Measurements from ENCODE around the gene CCHCR1.

CCHCR1 gene

DNA sequence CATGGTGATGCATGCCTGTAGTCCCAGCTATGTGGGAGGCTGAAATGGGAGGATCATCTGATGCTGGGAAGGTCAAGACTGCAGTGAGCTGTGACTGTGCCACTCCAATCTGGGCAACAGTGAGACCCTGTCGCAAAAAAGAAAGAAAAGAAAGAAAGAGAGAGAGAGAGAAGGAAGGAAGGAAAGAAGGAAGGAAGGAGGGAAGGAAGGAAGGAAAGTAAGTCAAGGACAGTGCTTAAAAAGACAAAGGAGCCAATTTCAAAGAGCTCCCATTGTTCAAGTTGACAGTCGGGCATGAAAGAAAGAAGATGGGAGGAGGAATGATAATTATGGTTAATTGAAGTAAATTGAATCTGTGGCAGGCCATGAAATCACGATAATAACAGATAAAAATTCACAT is 61.4 kb downstream of the CCHCR1 start:
- no peak overlapping the region for H3K27ac ChIP-seq (replicated peaks)
- H3K27me3 ChIP-seq (ENCODE audit: insufficient read depth, poor library complexity, severe bottlenecking), result no peaks in the 10 kb centered on the region
- no peak overlapping the region for H3K4me3 ChIP-seq (replicated peaks; ENCODE audit: insufficient read depth, low read length)
- DNase-seq (ENCODE audit: low read depth in 1 of 2, low spot score in 1 of 2), result no peak
- TF ChIP-seq GABPA (IDR thresholded peaks at IDR 0.05; ENCODE audit: low read depth) (no peak), SPI1 (IDR thresholded peaks at IDR 0.05; ENCODE audit: borderline replicate concordance, low read depth) (no peak), POLR2AphosphoS5 (IDR thresholded peaks at IDR 0.05; ENCODE audit: low read depth) (no peak)
- TF ChIP-seq, protein P1, sequence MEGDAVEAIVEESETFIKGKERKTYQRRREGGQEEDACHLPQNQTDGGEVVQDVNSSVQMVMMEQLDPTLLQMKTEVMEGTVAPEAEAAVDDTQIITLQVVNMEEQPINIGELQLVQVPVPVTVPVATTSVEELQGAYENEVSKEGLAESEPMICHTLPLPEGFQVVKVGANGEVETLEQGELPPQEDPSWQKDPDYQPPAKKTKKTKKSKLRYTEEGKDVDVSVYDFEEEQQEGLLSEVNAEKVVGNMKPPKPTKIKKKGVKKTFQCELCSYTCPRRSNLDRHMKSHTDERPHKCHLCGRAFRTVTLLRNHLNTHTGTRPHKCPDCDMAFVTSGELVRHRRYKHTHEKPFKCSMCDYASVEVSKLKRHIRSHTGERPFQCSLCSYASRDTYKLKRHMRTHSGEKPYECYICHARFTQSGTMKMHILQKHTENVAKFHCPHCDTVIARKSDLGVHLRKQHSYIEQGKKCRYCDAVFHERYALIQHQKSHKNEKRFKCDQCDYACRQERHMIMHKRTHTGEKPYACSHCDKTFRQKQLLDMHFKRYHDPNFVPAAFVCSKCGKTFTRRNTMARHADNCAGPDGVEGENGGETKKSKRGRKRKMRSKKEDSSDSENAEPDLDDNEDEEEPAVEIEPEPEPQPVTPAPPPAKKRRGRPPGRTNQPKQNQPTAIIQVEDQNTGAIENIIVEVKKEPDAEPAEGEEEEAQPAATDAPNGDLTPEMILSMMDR (IDR thresholded peaks at IDR 0.05; ENCODE audit: insufficient read depth, low read length), result no peak
- TF ChIP-seq, protein P2, sequence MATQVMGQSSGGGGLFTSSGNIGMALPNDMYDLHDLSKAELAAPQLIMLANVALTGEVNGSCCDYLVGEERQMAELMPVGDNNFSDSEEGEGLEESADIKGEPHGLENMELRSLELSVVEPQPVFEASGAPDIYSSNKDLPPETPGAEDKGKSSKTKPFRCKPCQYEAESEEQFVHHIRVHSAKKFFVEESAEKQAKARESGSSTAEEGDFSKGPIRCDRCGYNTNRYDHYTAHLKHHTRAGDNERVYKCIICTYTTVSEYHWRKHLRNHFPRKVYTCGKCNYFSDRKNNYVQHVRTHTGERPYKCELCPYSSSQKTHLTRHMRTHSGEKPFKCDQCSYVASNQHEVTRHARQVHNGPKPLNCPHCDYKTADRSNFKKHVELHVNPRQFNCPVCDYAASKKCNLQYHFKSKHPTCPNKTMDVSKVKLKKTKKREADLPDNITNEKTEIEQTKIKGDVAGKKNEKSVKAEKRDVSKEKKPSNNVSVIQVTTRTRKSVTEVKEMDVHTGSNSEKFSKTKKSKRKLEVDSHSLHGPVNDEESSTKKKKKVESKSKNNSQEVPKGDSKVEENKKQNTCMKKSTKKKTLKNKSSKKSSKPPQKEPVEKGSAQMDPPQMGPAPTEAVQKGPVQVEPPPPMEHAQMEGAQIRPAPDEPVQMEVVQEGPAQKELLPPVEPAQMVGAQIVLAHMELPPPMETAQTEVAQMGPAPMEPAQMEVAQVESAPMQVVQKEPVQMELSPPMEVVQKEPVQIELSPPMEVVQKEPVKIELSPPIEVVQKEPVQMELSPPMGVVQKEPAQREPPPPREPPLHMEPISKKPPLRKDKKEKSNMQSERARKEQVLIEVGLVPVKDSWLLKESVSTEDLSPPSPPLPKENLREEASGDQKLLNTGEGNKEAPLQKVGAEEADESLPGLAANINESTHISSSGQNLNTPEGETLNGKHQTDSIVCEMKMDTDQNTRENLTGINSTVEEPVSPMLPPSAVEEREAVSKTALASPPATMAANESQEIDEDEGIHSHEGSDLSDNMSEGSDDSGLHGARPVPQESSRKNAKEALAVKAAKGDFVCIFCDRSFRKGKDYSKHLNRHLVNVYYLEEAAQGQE (IDR thresholded peaks at IDR 0.05; ENCODE audit: insufficient replicate concordance, low read depth), result no peak

DNA sequence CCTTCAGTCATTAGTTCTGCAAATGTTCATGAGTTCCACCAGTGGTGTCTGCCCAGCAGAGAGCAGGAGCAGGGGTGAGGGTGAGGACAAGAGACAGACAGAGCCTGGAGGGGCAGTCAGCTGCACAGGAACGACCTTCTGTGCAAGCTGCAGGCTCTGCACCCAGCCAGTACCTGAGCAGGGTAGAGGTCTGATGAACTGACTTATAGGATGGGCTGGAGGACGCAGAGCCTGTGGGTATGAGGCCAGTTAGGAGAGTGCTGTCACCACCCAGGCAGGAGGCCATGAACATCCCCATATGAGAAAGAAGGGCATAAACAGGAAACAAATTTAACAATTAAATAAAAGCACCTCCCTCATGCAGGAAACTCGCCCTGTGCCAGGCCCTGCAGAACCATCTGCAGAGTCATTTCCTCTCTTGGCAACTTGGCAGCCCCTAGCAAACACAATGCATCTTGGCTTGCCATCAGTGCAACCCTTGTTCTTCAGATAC is 63.2 kb downstream of the CCHCR1 start:
- no peak for TF ChIP-seq SPI1 (IDR thresholded peaks at IDR 0.05; ENCODE audit: borderline replicate concordance, low read depth)
- TF ChIP-seq, protein P1 (IDR thresholded peaks at IDR 0.05; ENCODE audit: insufficient read depth, low read length), result no peak
- DNase-seq (ENCODE audit: low read depth in 1 of 2, low spot score in 1 of 2), result peak in 1 of 2 experiments; percentile 16
- Histone ChIP-seq H3K4me3 (replicated peaks; ENCODE audit: insufficient read depth, low read length) (no peak overlapping the region), H3K27ac (replicated peaks) (no peak overlapping the region), H3K27me3 (ENCODE audit: insufficient read depth, poor library complexity, severe bottlenecking) (no peaks in the 10 kb centered on the region)

- Histone ChIP-seq H3K27ac (replicated peaks) (no peak overlapping the region), H3K27me3 (ENCODE audit: insufficient read depth, poor library complexity, severe bottlenecking) (no peaks in the 10 kb centered on the region), H3K4me3 (replicated peaks; ENCODE audit: insufficient read depth, low read length) (no peak overlapping the region)
- TF ChIP-seq POLR2AphosphoS5 (IDR thresholded peaks at IDR 0.05; ENCODE audit: low read depth) (no peak), GABPA (IDR thresholded peaks at IDR 0.05; ENCODE audit: low read depth) (no peak)
- TF ChIP-seq, protein P1 (IDR thresholded peaks at IDR 0.05; ENCODE audit: insufficient read depth, low read length), result no peak
- TF ChIP-seq, protein P2 (IDR thresholded peaks at IDR 0.05; ENCODE audit: insufficient replicate concordance, low read depth), result no peak
- no peak for DNase-seq (ENCODE audit: low read depth in 1 of 2, low spot score in 1 of 2)
These were observed 64.7 kb downstream of the CCHCR1 start for GRCh38 chr6:31092769-31093505.
